GM18507 (cell line): ENCODE results near the gene OR6Q1.

Source experiments
- DNase-seq: peaks from one replicate; pipeline ENCODE4 v3.0.0; 2011; ENCODE audit warnings: low read depth; ENCODE audit not compliant: insufficient read length; ENCODE audit errors: extremely low spot score
- FAIRE-seq: peaks from 2 replicates; lab custom pipeline; 2011; peaks lifted over from hg19 to GRCh38; lab: Jason Lieb, UNC

The OR6Q1 gene

DNA sequence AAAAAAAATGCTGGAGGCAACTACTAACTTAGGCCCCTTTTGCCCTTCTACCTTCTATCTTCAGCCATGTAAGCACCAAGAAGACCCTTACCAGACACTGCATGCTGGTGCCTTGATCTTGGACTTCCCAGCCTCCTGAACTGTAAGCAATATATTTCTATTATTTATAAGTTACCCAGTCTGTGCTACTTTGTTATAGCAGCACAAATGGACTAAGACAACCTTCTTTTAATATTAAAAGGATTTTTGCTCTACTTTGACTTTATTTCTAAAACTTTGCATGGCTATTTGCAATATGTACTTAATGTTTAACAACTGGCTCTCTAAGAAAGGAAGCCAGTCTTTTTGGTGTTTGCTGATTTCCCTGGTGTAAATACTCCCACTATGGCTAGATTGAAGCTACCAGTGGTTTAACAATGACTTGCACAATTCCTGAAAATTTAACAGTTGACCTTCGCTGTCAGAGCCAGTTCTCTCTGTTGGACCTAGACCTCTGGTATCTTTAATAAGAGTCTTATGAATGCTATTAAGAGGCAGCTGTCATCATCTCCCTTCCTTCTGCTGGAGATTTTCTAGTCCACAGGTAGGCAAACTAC is 25.2 kb downstream of the OR6Q1 start:
- FAIRE-seq: no peak
- no peak for DNase-seq

DNA sequence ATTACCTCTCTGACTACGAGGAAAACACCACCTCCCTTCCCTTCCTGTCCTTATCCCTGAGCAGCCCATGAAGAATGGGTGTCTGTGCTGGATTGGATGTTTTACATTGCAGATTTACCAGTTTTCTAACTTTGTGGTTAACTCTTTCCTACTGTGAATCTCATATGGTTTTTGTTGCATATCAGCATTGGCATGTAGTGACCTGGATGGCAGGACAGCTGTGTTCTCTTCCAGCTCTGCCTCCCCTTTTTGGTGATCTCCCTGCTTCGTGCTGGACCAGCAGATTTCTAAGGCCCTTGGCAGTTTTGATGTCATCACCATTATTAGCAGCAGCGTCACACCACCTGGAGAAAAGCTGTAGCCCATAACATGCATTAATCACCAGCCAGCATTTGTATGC is 26.7 kb downstream of the OR6Q1 start:
- no peak for DNase-seq
- no peak for FAIRE-seq

DNA sequence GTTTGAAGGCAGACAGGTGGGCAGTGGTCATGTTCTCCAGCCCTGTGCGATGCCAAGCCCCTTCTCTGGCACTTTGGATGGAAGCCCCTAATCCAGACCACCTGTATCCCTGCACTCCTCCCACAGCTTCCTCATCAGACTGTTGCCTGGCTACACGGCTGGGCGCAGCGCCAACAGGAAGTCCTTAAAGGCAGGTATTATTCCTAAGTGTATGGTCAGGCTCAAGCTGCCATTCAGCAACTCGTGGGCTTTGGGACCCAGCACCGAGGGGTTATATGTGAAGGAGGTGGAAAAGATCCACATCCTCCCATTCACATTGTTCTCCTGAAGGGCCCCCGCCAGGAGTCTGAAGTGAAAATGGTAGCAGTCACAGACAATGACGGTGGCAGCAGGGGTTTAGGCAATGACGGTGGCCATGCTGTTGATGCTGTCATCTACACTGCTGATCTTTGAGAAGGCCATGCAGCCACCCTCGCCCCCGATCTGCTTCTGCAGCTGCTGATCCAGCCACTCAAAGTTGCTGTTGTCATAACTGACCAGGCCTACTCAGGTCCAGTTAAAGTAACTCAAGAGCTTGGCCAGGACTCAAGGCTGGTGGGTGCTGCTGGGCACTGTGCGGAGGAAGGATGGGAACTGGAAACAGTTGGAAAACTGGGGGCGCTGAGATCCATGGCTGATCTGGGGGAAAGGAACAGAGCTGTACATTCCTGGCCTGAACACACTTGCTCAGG is 27.7 kb downstream of the OR6Q1 start:
- DNase-seq (no peak), FAIRE-seq (no peak)

DNA sequence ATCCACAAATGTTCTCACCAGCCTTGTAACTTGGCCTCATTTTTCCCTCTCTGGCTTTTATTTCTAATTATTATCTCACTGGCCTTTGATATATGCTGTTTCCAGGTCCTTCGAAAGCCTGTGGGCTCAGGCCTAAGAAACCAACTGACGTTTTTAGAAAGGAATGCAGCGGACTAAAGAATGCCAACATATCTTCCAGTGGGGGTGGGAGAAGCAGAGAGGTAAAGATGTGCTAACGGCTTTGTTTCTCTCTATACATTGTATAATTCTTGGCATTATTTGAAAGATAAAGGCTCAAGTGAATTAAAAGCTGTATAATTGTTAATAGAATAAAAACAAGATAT is 28.2 kb downstream of the OR6Q1 start:
- FAIRE-seq (no peak), DNase-seq (no peak)

DNA sequence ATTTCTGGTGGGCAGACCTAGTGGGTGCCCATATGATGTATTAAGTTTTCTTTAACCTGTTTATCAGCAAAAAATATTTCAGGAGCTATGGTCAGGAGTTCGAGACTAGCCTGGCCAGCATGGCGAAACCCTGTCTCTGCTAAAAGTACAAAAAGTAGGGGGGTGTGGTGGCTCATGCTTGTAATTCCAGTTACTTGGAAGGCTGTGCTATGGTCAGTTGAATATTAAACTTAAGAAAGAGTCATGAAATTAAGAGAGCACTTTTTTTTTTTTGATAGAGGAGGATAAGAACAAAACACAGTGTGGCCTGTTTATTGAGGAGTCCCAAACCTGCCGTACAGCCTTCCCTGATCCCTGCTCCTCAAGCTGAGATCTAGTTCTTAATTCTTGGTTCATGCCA is 29.8 kb downstream of the OR6Q1 start:
- DNase-seq (no peak), FAIRE-seq (no peak)

GRCh38 chr11:58060939-58061672 is 30.4 kb downstream of the OR6Q1 start:
- no peak for FAIRE-seq
- no peak for DNase-seq

- no peak for FAIRE-seq
Observed at GRCh38 chr11:58061813-58062212, 31.1 kb downstream of the OR6Q1 start.

DNA sequence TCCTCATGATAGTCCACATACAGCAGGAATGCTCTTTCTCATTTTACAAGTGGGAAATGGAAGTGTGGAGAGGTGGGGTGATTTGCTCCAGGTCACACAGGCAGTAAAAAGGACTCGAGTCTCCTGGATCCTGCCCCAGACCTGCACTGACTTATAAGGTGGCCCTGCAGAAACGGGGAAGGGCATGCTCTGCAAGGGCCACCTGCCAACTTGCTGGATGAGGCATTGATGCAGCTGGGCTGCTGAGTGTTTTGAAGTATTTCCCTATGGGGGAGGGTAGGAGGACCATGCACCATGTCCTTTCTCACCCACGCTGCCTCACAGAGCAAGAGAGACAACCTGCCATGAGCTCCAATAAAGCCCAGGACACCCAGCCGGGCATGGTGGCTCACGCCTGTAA is 36.9 kb downstream of the OR6Q1 start:
- no peak for DNase-seq
- FAIRE-seq: no peak

More at GRCh38 chr11:58061813-58062212, 31.1 kb downstream of the OR6Q1 start:
- DNase-seq: no peak

DNA sequence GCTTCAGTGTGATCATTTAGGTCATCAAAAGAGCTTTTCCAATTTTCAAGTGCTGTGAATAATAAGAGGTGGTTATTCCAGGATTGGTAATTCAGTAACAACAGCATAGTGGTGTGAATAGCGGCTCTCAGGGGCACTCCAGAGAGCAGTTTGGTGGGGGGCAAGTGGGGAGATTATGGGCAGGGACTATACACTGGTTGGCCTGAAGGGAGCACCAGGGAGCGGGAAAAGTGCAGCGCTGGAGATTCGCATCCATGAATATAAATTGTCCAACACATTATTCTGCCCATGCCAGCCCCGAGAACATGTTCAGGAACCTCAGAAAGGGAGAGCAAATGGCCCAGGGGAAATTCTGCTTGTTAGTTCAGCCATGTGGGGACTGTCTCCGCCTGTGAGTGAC is 37.9 kb downstream of the OR6Q1 start:
- no peak for DNase-seq
- no peak for FAIRE-seq

- FAIRE-seq (no peak), DNase-seq (no peak)
Observed at GRCh38 chr11:58070585-58070984, 39.8 kb downstream of the OR6Q1 start.

- no peak for FAIRE-seq
Observed at GRCh38 chr11:58075781-58076180, 45.0 kb downstream of the OR6Q1 start.

More at GRCh38 chr11:58075781-58076180, 45.0 kb downstream of the OR6Q1 start:
- DNase-seq: no peak
